Measurements from ENCODE around the gene LRRC52. TPM values are rescaled to one million over a fixed set of nuclear protein-coding genes. Genes with fewer than 3 reads are reported as not detected.
A peak's percentile ranks its signal among the peaks of the same experiment; 100 is the strongest.

Gene LRRC52
- total and polyA plus RNA-seq, 2 of the 13 experiments (the other 11 are each of a cell fraction or from before 2014, with no cell fraction given), result not detected

GRCh38 chr1:165525708-165526107, 18.1 kb upstream of the LRRC52 start (continued):
- TF ChIP-seq ZBTB10 (CRISPR knock-in tag; IDR thresholded peaks at IDR 0.05; ENCODE audit: borderline replicate concordance), result no peak
- no peak for TF ChIP-seq ZNF580 (CRISPR knock-in tag; IDR thresholded peaks at IDR 0.05; ENCODE audit: borderline replicate concordance, low read depth)
- TF ChIP-seq ZNF282 (IDR thresholded peaks at IDR 0.05; ENCODE audit: partially characterized antibody), result no peak
- peak; percentile 98 for TF ChIP-seq ZNF644 (CRISPR knock-in tag; IDR thresholded peaks at IDR 0.05; ENCODE audit: low read depth)
- TF ChIP-seq ZBTB39 (CRISPR knock-in tag; IDR thresholded peaks at IDR 0.05), result no peak
- TF ChIP-seq ZFP37 (CRISPR knock-in tag; IDR thresholded peaks at IDR 0.05; ENCODE audit: borderline replicate concordance), result no peak
- no peak for TF ChIP-seq CC2D1A (CRISPR knock-in tag; IDR thresholded peaks at IDR 0.05)
- no peak for TF ChIP-seq ZBTB14 (CRISPR knock-in tag; IDR thresholded peaks at IDR 0.05)
- no peak for TF ChIP-seq ZNF589 (CRISPR knock-in tag; conservative IDR thresholded peaks at IDR 0.05)
- no peak for TF ChIP-seq TCF12 (IDR thresholded peaks at IDR 0.05)
- no peak for TF ChIP-seq TCF12 (CRISPR knock-in tag; IDR thresholded peaks at IDR 0.05)
- TF ChIP-seq TBP (CRISPR knock-in tag; IDR thresholded peaks at IDR 0.05), result no peak
- TF ChIP-seq ZNF577 (CRISPR knock-in tag; IDR thresholded peaks at IDR 0.05; ENCODE audit: borderline replicate concordance, low read depth), result no peak
- TF ChIP-seq PAWR (CRISPR knock-in tag; IDR thresholded peaks at IDR 0.05; ENCODE audit: borderline replicate concordance), result no peak
- no peak for TF ChIP-seq ZNF280D (CRISPR knock-in tag; IDR thresholded peaks at IDR 0.05)
- TF ChIP-seq ZNF569 (CRISPR knock-in tag; IDR thresholded peaks at IDR 0.05; ENCODE audit: borderline replicate concordance), result no peak
- TF ChIP-seq LBX2 (CRISPR knock-in tag; IDR thresholded peaks at IDR 0.05; ENCODE audit: borderline replicate concordance), result no peak
- no peak for TF ChIP-seq EEA1 (CRISPR knock-in tag; IDR thresholded peaks at IDR 0.05; ENCODE audit: borderline replicate concordance)
- no peak for TF ChIP-seq SETDB1 (CRISPR knock-in tag; IDR thresholded peaks at IDR 0.05; ENCODE audit: borderline replicate concordance)
- no peak for TF ChIP-seq ZNF773 (CRISPR knock-in tag; IDR thresholded peaks at IDR 0.05; ENCODE audit: borderline replicate concordance)
- 0 out of 2 replicates have a peak, but pooled peaks have one; percentile 36 for TF ChIP-seq ZFX (CRISPR knock-in tag; IDR thresholded peaks at IDR 0.05; ENCODE audit: low read depth)

Measured in HepG2 (cell line).